ENCODE results near the gene CNPY3.
A peak's percentile ranks its signal among the peaks of the same experiment; 100 is the strongest.
"Not testable (repeated sequence)": the region's sequence is repeated elsewhere in the genome, so short reads cannot be mapped to it uniquely, and the experiment has no call there.

Gene CNPY3

DNA sequence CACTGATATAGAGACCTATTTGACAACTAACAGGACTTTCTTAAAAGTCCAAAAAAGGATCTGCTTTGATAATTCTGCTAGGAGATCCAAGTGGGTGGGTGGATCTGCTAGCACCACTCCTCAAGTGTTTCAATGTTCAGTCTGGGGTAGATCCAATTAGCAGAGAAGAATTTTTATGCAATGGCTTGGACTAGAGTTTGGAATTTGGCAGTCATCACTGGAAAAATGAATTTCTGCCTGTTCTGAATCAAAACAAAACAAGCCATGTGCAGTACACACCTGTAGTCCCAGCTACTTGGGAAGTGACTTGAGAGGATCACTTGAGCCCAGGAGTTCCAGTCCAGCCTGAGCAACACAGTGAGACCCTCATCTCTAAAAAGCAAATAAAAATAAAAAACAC, 18.7 kb downstream of the CNPY3 start:
- no peak for DNase-seq (ENCODE audit: low read depth)
- no peak overlapping the region for H3K4me3 ChIP-seq (replicated peaks; ENCODE audit: low read depth, low read length)
- no peak for TF ChIP-seq CTCF (IDR thresholded peaks at IDR 0.05; ENCODE audit: low read length, missing control alignments)

DNA sequence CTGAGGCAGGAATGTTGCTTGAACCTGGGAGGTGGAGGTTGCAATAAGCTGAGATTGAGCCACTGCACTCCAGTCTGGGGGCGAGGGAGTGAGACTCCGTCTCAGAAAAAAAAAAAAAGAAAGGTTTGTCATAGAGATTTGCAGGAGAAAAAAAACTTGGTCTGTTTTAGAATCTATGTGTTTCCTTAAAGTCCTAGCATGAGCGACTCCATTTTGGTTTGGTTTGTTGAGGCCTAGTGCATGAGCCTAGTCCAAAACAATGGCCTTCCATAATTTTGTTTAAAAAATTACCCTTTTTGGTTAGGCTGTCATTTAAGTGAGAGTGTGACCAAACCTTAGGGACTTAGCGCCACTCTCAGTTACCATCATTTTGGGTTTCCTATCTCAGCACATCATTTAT, 23.1 kb downstream of the CNPY3 start:
- no peak for TF ChIP-seq CTCF (IDR thresholded peaks at IDR 0.05; ENCODE audit: low read length, missing control alignments)
- DNase-seq (ENCODE audit: low read depth) = no peak

GRCh38 chr6:42954405-42954804, 25.1 kb downstream of the CNPY3 start:
- DNase-seq (ENCODE audit: low read depth); H3K4me3 ChIP-seq (replicated peaks; ENCODE audit: low read depth, low read length): not testable (repeated sequence)

More for the DNA sequence above, 23.1 kb downstream of the CNPY3 start:
- no peak overlapping the region for H3K4me3 ChIP-seq (replicated peaks; ENCODE audit: low read depth, low read length)

DNA sequence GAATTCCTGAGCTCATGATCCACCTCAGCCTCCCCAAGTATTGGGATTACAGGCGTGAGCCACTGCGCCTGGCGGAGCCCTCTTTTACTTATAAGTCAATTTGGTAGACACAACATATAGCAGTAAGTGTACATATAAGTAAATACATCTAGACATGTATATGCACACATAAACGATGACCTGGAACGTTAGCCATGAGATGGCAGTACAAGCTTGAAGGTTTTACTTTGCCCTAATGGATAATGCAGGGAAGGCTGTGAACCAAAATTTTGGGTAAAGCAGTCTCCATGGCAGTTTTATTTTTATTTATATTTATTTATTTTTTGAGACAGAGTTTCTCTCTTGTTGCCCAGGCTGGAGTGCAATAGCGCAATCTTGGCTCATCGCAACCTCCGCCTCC, 28.8 kb downstream of the CNPY3 start:
- no peak for TF ChIP-seq CTCF (IDR thresholded peaks at IDR 0.05; ENCODE audit: low read length, missing control alignments)
- peak; percentile 22 for DNase-seq (ENCODE audit: low read depth)

GRCh38 chr6:42959917-42960242, 30.6 kb downstream of the CNPY3 start:
- no peak for DNase-seq (ENCODE audit: low read depth)
- H3K4me3 ChIP-seq (replicated peaks; ENCODE audit: low read depth, low read length) = peak overlapping the region; percentile 44
- TF ChIP-seq CTCF (IDR thresholded peaks at IDR 0.05; ENCODE audit: low read length, missing control alignments) = no peak

More for the DNA sequence above, 28.8 kb downstream of the CNPY3 start:
- no peak overlapping the region for H3K4me3 ChIP-seq (replicated peaks; ENCODE audit: low read depth, low read length)

DNA sequence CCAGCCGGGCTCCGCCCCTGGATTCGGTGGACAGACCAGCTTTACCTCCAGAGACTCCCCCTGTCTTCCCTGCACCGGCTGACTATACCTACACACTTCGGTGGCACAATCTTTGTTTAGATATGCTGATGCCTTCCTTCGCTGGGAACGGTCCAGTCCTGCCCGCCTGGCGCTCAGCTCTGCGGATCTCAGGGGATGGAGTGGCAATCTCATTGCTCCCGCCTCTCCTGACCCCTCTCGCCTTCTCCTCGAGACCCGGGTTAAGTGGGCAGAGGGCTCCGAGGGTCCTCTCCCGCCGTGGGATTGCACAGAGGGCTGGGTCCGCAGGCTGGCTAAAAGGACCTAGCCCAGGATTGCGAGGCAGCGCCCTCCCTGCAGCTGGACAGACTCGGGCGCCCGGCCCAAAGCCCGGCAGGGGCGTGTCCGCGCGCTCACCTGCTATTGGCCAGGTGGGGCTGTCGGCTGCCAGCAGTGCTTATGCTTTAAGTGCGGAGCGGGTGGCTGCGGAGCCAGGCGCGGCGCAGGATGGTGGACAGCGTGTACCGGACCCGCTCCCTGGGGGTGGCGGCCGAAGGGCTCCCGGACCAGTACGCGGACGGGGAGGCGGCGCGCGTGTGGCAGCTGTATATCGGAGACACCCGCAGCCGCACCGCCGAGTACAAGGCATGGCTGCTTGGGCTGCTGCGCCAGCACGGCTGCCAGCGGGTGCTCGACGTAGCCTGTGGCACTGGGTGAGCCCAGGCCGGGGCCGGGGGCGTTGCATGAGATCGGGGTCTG, 31.2 kb downstream of the CNPY3 start, which contains the start of gene GNMT:
Gene GNMT, plus strand, starts transcription at position 512 of the 777 bp plus-strand sequence. Its CDS starts 14 bp downstream, at position 526.
- no peak for DNase-seq (ENCODE audit: low read depth)
- TF ChIP-seq CTCF (IDR thresholded peaks at IDR 0.05; ENCODE audit: low read length, missing control alignments) = no peak
- peak within 1 kb of the TSS; percentile 44 for H3K4me3 ChIP-seq (replicated peaks; ENCODE audit: low read depth, low read length)

GRCh38 chr6:42961020-42961470, 31.8 kb downstream of the CNPY3 start:
- no peak for TF ChIP-seq CTCF (IDR thresholded peaks at IDR 0.05; ENCODE audit: low read length, missing control alignments)
- DNase-seq (ENCODE audit: low read depth) = no peak
- H3K4me3 ChIP-seq (replicated peaks; ENCODE audit: low read depth, low read length) = peak overlapping the region; percentile 44

Measured in fibroblast of pulmonary artery (primary cell).